Cerebellar nuclear complex (tissue), 1 donor: ENCODE measurements around the gene P3H3.
"Not testable (repeated sequence)": the region's sequence is repeated elsewhere in the genome, so short reads cannot be mapped to it uniquely, and the experiment has no call there.

Experiments used
- DNase-seq, 2 experiments: peaks; one replicate each; lab custom pipeline; 2025; lab: John Stamatoyannopoulos, UW

The P3H3 gene

GRCh38 chr12:6845395-6845794 is 17.2 kb downstream of the P3H3 start:
- DNase-seq: no peak

GRCh38 chr12:6846316-6846869 is 18.2 kb downstream of the P3H3 start:
- DNase-seq: no peak

GRCh38 chr12:6847676-6848075 is 19.5 kb downstream of the P3H3 start:
- no peak for DNase-seq

- no peak for DNase-seq
These were observed 21.2 kb downstream of the P3H3 start for GRCh38 chr12:6849427-6849826.

- no peak for DNase-seq
These were observed 21.9 kb downstream of the P3H3 start for GRCh38 chr12:6849976-6850560.

- no peak for DNase-seq
These were observed 22.6 kb downstream of the P3H3 start for GRCh38 chr12:6850796-6851152.

GRCh38 chr12:6851153-6851920 is 23.1 kb downstream of the P3H3 start, which contains the start of gene CDCA3:
CDCA3 (minus strand) TSS chr12:6851286; CDS start chr12:6850952, 334 bp downstream.
- DNase-seq: peak; percentile 91 to 95

- peak; percentile 97 to 99 for DNase-seq
These were observed 23.9 kb downstream of the P3H3 start, which contains the start of gene USP5 for GRCh38 chr12:6851921-6852650. USP5 (plus strand) TSS chr12:6852150; CDS start chr12:6852180, 30 bp downstream.

GRCh38 chr12:6852651-6853354 is 24.6 kb downstream of the P3H3 start:
- no peak for DNase-seq

GRCh38 chr12:6853626-6854025 is 25.4 kb downstream of the P3H3 start:
- no peak for DNase-seq

- no peak for DNase-seq
These were observed 25.8 kb downstream of the P3H3 start for GRCh38 chr12:6854036-6854435.

- DNase-seq: no peak
These were observed 27.1 kb downstream of the P3H3 start for GRCh38 chr12:6855322-6855721.

GRCh38 chr12:6858799-6859198 is 30.6 kb downstream of the P3H3 start:
- no peak for DNase-seq

GRCh38 chr12:6860116-6860515 is 31.9 kb downstream of the P3H3 start:
- DNase-seq: no peak

- DNase-seq: no peak
These were observed 32.7 kb downstream of the P3H3 start for GRCh38 chr12:6860942-6861341.

- no peak for DNase-seq
These were observed 33.2 kb downstream of the P3H3 start for GRCh38 chr12:6861391-6861790.

- DNase-seq: no peak
These were observed 34.8 kb downstream of the P3H3 start for GRCh38 chr12:6863033-6863432.

- DNase-seq: no peak
These were observed 35.5 kb downstream of the P3H3 start for GRCh38 chr12:6863586-6864321.

- not testable (repeated sequence) for DNase-seq
These were observed 37.1 kb downstream of the P3H3 start for GRCh38 chr12:6865307-6865706.

GRCh38 chr12:6866163-6866919 is 38.1 kb downstream of the P3H3 start:
- DNase-seq: no peak
